ENCODE measurements around the gene JPH4.

JPH4 gene

DNA sequence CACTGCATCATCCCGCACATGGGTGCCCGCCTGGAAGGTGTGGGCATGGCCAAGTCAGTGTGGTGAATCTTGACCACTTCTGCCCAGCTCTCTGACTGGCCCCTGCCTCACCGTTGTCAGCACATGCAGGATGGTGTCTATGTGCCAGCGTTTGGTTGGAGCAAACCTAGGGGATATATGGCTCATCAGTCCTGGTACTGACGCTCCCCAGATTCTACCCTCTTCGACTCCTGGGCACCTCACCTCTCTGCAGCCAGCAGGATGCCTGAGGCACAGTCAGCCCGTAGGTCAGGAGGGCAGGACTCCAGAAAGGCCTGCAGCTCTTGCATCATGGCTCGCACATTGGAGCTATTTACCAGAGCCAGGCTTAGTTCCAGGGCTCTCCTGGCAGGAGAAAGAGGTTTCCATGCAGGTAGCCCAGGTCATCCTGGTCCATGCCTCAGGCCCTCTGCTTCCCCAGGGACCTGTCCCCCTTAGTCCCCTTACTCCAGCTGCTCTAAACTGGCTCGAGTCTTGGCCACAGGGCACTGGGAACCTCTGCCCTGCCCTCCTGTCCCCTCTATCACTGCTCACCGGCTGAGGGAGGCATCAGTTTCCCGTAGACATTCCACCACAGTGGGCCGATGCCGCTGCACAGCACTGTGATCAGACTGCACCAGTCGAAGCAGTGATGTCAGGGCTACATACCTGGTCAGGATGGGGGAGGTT lies 15.0 kb downstream of the JPH4 start:
- DNase-seq (ENCODE audit: low read depth): no peak

DNA sequence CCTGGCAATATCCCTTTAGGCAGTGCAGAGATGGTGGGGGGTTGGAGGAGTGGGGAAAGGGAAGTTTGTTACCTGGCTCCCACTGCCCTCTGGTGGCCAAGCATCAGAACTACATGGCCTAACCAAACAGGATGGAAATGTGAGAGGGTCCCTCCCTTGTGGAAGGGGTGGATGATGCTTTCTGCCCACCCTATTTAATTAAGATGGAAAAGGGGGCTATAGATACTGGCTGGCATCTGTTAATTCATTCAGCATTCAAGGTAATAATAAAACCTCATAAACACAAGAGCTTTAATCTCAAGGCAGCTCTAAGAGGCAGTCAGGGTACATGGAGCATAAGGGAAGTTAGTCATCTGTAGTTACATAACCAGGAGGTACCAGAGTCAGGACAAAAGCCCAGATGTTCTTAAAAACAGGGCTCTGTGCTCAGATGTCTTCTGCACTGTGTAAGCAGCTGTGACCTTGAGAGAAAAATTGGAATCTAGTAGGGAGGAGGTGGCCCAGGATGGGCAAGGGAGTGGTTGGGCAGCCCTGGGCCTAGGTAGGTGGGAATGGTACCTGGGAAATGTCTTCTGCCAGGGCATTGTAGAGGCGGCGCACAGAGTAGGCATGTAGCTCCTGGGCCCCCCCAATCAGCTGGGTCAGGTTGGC lies 15.6 kb downstream of the JPH4 start:
- DNase-seq (ENCODE audit: low read depth): peak; percentile 37

DNA sequence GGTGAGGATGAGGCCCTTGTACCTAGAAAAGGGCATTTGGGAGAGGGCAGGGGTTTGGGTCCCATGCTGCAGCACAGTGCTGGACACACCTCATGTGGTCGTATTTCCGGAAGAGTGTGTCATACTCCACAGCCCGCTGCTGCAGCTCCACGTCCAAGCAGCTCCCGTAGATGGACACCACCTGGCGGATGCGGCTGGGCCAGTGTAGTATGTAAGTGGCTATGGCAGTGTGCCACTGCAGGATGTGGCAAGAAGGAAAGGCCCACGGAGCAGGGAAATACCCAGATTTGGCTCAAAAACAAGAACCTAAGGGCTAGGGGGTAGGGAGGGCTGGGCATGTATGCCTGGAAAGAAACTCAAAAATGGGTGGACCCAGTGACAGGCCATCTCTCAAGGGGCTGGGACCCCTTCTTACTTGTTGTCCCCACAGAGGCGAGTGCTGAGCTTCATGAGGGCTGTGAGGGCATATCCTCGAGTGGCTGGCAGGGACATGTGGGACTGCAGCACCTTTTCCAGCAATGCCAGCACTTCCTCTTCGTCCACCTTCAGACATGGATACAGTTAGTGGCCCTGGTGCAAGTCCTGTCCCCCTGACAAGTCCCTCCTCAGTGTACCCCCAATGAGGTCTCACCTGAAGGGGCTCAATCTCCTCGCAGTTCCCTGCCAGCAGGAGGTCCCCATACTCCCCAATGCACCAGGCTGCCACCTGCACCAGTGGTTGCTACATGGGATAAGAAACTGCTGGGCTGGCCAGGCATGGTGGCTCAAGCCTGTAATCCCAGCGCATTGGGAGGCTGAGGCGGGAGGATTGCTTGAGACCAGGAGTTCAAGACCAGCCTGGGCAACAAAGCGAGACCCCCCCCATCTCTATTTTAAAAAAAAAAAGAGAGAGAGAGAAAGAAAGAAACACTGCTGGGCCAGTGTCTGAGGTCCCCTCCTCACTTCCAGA lies 16.4 kb downstream of the JPH4 start:
- no peak for DNase-seq (ENCODE audit: low read depth)

DNA sequence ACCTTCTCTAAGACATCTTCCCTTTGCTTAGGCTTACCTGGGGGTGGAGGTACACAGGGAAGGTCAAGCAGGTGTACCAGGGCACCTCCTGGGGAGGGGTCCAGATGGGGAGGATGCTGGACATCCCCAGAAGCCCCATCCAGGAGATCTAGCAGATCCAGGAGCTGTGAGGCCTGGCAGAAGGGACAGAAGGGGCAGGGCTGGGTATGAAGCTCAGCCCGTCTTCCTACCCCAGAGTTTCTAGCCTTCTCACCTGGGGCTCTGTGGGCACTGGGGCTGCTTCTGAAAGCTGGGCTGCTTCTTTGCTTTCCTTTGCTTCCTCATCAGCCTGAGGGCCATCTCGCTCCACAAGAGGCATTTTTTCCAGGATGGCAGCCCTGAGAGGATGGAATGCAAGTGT lies 17.3 kb downstream of the JPH4 start:
- DNase-seq (ENCODE audit: low read depth): no peak

DNA sequence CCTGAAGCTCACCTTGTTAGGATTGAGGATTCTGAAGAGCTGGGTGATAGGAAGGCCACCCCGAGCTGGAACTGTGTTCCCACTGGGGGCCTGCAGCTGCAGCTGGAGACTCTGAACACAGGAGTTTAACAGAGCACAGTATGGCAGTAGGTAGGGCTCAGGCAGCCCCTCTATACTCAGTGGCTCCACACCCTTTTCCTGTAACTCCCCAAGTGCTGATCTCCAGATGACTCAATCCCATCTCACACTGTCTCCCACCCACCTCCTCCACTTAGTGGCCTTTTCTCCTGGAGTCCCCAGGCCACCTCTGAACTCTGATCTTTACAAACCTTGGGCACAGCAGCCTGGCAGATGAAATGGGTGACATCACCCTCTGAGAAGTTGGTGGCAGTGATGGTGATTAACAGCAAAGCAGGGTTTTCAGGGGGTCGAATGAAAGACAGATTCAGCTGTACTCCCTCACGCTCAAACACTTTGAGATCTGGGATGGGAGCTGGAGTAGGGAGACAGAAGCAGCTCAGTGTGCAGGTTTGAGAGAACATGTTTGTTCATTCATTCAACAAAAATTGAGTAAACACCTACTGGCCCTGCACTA lies 18.6 kb downstream of the JPH4 start:
- DNase-seq (ENCODE audit: low read depth): no peak

DNA sequence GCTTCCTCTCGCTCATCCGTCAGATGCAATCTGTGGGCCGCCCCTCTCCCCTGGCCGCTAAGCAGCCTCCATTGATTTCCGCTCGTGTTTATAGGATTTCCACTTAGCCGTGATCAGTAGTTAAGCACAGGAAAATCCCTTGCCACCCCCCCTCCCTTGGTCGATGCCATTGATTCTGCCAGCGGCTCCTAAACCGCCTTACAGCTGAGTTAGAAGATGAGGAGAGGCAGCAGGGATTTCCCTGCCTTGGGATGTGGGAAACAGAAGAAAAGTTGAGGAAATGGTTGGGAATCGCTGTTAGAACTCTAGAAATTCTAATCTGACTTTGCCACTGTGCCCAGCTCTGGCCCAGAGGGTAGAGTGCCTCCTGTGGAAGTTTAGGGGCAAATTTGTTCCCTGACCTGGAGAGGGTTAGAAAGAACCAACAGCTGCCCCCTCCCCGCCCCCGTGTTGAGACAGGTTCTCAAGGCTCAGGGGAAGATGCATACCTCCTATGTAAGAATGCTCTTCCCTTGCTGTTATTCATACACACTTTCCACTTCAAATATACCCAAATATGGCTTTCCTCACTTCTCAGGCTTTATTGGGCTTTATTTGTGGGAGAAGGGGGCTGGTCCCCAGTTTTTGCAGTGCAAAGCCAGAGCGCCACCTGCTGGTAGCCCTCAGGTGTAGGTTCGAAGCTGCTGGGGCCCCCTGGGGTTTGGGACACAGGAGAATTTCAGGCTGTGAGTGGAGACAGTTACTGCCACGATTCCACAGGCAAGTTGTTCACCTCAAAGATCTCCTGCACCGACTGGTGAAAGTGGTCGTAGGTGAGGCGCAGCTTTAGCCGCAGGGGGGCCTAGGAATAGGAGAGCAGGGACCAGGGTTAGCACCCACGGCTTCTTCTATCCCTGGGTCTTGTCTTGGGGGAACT lies 19.3 kb downstream of the JPH4 start:
- DNase-seq (ENCODE audit: low read depth): peak; percentile 43

DNA sequence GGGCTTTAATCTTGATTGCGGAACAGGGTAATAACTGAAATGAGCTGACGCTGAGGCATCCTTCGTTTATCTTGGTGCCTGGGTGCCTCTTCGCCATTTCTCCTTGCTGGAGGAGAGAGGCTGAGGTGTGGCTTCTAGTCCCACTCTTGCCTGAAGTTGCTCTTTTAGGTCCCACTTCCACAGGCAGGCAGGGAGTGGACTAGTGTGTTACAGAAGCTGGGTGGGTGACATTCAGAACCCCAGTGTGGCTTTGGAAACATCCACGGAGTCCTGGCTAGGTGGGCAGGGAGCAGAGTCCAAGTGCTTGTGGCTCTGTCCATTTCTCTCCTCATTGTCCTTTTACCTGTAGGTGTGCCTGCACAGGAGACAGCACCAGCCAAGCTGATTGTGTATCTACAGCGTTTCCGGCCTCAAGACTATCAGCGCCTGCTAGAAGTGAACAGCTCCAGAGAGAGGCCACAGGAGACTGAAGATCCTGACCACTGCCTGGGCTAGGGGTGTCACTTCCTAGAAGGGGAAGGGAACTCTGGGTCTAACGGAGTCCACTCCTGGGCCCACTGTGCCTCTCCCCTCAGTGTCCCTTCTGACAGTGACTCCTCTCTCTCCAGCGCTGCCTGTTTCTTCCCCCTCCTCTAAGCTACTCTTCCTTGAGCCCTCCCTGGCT lies 20.1 kb downstream of the JPH4 start:
- DNase-seq (ENCODE audit: low read depth): no peak

DNA sequence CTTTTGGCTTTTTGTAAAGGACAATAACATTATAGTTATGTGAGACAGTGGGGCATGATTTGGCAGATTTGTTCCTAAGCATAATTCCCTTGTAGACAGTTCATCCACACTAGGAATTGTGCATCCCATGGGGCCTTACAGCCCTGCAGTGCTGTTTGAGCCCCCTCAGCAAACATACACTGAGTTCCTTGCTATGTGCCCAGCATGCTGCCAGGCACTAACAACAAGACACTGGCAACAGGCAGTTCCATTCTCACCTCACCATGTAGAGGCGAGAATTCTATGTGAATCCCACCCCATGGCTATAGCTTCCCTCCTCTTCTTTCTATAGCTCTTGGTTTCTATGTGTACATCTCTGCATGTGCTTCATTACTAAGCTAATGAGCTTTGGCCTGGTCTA lies 20.6 kb downstream of the JPH4 start:
- DNase-seq (ENCODE audit: low read depth): no peak

DNA sequence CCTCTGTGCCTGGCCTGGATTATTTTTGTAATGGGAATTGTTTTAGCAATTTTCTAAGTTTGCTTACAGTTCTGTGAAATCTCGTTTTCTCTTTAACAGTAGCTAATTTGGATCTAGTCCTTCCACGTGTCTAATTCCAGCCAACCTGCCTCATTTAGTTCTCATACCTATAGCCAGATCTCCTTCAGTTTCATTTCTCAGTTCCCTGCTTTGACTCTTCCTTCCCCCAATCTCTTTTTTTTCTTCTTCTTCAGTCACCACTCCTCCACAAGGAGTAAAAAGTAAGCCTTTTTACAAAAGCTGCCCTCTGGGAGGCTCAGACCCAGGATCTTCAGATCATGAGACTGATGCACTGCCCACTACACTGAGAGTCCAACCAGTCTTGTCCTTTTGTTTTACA lies 21.1 kb downstream of the JPH4 start:
- DNase-seq (ENCODE audit: low read depth): no peak

DNA sequence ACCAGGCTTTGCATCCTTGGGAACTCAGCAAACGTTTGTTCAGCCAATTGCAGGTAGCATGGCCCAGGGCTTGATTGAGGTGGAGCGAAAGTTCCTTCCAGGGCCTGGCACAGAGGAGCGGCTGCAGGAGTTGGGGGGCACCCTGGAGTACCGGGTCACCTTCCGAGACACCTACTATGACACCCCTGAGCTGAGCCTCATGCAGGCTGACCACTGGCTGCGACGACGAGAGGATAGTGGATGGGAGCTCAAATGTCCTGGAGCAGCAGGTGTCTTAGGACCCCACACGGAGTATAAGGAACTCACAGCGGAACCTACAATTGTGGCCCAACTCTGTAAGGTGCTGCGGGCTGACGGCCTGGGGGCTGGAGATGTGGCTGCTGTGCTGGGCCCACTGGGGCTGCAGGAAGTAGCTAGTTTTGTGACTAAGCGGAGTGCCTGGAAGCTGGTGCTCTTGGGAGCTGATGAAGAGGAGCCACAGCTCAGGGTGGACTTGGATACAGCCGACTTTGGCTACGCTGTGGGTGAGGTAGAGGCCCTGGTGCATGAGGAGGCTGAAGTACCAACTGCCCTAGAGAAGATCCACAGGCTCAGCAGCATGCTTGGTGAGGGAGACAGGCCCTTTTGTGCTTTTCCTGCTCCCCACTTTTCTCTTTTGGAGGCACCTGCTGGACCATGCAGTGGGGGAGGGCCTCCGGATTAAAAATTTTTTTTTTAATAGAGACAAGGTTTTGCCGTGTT lies 21.7 kb downstream of the JPH4 start:
- DNase-seq (ENCODE audit: low read depth): no peak

DNA sequence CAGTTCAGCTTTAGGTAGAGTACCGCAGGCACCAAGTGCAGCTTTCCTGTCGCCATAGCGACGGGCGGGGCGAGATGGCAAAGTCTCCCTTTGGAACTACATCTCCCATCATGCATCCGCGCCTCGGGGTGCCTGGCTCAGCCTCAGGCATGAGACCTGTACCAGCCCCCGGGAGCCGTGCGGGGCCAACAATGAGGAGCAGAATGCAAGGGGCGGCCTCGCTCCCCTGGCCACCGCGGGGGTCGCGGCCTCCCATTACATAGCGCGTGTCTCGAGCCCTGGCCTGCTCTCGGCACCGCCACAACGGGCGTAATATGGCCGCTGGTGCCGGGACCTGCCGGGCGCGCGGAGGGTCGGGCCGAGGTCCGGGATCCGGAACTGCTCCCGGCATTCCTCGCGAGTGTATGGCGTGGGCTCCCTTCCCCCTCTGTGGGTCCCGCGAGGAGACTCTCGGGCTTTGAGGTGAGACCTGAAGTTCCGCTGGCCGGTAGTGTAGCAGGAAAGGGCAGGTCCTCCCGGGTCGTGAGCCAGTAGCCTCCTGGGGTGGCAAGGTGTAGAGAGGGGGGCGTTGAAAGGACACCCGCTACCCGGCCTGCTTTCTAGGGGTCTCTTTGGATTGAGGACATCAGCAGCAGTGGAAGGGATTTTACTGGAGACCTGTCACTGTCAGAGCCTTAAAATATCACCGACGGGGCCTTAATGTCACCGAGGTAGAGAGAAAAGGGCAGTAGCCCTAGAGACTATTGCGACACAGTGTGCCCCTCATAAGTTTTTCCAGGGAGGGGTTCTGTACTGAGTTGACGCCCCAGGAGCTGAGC lies 22.5 kb downstream of the JPH4 start, which contains the start of gene THTPA:
Gene THTPA (plus strand): TSS at position 390 of the 818 bp plus-strand sequence. CDS start 487 bp downstream, outside the sequence.
- peak; percentile 90 for DNase-seq (ENCODE audit: low read depth)

DNA sequence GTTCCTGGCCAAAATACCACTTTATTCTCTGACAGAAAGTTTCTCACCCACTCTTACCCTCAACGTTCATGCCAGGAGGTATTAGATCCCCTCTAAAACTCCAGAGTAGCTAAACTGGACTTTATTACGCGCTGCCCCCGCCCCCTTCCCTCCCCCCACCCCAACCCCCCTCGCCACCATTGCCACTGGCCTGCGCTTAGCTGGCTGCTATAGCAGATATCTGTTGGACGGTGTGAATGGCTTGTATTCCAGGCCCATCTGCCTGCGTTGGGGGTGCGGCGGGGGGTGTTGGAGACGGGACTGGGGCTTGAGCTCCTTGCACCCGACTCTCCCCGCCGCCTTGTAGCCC lies 23.1 kb downstream of the JPH4 start:
- DNase-seq (ENCODE audit: low read depth): no peak

DNA sequence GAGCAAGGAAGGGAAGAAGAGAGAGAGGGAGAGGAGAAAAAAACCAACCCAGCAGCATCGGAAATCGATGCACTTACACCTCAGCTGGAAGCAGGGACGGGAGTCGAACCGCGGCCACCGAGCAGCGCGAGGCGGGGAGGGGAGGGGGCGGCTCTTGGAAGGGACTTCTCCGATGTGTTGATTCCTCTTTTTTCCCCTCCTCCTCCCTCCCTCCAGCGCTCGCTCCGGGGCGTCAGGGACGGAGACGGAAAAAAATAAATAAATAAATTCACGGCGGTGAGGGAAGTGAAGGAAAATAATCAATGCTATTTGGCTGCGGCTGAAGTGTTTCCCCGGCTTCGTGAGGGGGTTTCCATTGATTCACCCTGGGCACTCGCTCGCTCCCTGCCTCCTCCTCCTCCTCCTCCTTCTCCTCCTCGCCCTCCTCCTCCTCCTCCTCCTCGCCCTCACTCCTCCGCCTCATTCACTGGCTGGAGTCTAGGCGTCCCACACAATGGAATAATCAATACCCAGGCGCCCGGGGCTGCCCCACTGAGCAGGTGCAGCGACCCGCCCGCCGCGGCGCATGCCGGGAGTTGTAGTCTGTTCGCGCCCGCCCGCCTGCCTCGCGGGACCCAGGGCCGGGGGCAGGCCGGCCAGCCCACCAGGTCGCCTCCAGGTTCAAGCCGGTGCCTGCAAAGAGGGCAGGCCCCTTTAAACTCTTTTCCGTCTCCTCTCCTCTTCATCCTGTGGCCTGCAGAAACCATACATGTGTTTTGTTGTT lies 27.1 kb downstream of the JPH4 start, which contains the start of gene ZFHX2:
Gene ZFHX2 (minus strand): TSS at position 500 of the 763 bp plus-strand sequence. CDS start 16,440 bp downstream, outside the sequence.
- peak; percentile 85 for DNase-seq (ENCODE audit: low read depth)

DNA sequence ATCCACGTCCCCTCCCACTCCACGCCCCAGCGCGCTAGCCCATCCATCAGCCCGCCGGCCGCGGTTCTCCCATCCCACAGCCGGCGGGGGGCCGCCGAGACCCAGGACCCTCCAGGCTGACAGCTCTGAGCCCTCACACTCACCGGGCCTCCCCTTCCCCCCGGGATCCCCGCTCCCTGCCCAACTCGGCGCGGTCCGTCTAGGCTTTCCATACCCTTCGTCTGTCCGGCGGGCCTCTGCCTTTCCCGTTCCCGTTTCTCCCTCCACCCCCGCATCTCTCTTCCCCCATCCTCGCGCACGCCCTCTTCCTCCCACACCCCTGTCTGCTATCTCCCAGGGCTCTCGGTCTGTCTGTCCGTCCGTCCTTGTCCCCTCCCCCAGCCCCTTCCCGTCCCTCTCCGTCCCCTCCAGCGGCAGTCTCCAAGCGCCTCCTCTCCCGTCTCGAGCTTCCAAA lies 27.8 kb downstream of the JPH4 start:
- DNase-seq (ENCODE audit: low read depth): no peak

DNA sequence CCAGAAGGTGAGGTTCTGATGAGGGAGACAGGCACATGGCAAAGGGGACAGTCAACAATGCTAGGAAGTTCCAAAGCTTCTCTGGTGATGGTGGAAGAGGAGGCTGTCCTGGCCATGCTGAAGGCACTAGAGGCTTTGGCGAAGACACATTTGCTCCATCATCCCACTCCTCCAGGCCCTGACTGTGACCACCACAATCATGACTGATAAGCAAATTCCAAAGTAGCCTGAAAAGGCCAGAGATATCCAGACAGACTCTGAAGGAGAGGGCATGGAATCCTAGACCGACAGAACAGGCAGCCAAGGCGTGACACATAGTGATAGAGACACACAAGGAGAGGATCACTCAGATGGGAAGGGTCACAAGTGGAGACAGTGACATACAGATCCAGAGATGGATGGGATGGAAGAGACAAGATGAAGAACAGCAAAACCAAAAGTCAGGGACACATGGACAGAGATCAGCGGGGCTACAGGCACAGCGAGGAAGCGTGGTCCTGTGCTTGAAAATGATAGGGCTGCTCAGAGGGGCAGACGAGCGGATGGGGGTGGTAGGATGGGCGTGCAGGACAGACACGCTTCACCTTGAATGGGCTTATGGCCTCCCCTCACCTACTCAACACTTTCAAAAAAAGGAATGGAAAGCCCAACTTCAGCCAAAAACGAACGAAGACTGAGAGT lies 28.3 kb downstream of the JPH4 start:
- DNase-seq (ENCODE audit: low read depth): no peak

DNA sequence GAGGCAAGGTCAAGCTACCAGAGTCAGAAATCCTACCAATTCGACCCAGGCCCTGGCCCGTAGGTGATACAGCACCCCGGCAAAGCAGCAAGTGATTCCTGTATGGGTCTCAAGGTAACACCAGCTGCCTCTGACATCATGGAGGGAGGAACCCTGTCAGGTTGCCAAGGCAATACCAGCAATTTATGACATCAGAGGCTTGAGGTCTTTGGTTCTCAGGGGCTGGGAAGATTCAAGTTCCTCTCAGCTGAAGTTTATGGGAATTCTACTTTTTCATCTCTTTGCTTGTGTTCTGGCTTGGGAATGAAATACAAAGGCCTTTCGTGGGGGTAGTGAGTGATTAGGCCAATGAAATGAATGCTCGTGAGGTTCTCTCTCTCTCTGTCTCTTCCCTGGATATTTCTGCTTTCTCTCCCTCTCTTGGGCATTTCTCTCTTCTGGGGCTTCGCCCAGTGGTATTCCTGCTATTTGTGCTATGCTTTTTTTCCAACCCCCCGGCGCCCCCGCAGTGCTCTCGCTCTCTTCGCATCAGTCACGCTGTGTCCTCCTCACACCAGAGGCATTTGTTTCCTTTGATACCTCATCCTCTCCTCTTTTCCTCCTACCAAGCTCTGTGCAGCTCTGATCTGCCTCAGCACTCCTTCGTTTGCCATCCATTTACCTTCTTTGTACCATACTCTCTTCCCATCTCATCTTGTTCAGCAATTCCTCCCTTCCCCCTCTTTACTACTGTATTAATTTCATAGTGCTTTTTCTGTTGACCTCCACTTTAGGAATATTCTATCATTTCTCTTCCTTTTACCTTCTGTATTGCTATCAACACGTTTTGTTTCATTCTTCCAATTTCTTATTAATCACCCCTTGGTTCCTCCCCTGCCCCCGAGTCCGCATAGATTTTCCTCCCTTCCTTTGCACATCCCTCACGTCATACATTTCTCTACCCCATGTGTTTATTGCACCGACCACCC lies 30.0 kb downstream of the JPH4 start:
- no peak for DNase-seq (ENCODE audit: low read depth)
